NCI-H526 treated with DMSO at 0.1 percent for 48 hours (cell line): Measurements from ENCODE around the gene NT5C2.
"Not testable (repeated sequence)": the region's sequence is repeated elsewhere in the genome, so short reads cannot be mapped to it uniquely, and the experiment has no call there.

ENCODE experiments used
- DNase-seq: peaks from one replicate; lab custom pipeline; 2025; lab: John Stamatoyannopoulos, UW

NT5C2 gene

DNA sequence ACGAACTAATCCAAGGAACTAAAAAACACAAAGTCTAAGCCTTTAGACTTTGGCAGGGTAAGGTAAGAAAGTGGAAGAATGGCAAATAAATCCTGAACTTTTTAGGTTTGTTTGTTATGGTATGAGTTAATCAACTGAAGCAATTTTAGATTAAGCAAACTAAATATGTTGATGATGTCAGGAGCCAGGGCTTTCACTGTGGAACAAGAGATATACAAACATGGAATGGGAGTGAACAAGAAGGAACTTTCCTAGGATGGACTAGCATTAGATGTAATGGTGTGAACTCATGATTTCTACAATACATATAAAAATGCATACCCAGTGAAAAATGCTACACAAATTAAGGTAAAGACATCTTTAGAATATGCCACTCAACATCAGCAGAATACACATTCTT is 35.8 kb downstream of the NT5C2 start:
- no peak for DNase-seq

DNA sequence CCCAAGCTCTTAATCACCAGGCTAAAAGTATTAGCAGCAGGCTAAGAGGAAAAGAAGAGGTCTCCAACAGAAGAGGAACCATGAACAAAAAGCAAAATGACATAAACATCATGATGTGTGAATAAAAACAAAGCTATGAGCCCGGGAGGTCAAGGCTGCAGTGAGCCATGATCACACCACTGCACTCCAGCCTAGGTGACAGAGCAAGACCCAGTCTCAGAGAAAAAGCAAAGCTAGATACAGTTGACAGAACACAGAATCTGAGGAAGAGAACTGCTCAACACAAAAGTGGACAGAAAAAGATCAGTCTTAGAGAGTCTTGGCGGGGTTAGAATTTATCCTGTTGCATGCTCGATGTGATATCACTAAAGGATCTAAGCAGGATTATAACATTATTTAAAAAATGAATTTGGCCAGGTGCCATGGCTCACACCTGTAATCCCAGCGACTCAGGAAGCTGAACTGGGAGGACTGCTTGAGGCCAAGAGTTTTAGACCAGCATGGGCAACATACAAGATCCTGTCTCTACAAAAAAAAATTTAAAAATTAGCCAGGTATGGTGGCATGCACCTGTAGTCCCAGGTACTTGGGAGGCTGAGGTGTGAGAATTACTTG is 37.5 kb downstream of the NT5C2 start:
- no peak for DNase-seq

DNA sequence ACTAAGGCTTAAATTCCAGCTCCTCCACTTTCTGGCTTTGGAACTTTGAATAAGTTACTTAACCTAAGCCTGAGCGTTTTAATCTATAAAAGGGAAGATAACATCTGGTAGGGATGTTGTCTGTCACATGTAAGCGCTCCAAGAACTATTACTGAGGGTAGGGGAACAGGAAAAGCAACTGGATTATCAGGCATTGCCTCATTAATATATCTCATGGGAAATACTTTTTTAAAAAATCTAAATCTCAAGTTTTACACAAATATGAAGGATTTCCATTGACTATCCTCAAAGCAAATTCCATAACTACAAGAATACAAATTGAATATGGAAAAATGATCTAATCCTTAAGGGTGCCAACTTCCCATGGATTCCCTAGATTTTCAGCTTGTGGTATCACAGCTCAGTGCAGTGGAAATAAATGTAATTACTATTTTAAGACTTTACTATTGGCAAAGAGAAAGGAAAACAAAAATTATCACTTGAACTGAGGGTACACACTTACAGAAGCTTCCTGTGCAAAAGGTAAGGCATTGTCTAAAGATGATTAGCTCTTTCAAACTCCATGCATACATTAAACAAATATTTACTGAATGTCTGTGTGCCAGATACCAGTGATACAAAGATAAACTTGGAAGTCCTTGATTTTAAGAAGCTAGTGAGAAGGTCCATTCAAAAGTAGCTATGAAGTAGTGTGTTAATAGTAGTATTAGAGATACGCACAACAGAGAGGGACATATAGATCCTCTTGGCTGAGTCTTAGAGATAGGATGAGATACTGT is 38.4 kb downstream of the NT5C2 start:
- peak; percentile 22 for DNase-seq

GRCh38 chr10:103153302-103154197 is 39.5 kb downstream of the NT5C2 start:
- peak; percentile 47 for DNase-seq

DNA sequence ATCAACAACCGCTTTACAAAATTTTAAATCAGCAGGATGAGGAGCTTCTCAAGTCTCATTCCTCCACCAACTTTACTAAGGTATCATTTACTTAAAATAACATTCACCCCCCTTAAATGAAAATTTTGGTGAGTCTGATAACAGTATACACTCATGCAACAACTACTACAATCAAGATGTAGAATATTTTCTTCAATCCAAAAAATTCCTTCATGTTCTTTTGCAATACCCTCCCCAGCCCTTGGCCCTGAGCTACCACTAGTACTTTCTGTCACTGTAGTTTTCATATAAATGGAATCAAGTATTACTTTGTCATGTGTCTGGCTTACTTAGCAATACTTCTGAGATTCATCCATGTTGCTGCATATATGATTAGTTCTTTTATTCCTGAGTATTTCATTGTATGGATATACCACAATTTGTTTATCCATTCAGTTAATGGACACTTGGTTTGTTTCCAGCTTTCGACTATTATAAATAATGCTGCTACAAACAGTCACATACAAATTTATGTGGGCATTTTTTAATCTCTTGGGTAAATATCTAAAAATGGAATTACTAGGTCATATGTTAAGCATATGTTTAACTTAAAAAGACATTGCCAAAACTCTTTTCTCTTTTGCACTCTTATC is 43.0 kb downstream of the NT5C2 start:
- DNase-seq = no peak

DNA sequence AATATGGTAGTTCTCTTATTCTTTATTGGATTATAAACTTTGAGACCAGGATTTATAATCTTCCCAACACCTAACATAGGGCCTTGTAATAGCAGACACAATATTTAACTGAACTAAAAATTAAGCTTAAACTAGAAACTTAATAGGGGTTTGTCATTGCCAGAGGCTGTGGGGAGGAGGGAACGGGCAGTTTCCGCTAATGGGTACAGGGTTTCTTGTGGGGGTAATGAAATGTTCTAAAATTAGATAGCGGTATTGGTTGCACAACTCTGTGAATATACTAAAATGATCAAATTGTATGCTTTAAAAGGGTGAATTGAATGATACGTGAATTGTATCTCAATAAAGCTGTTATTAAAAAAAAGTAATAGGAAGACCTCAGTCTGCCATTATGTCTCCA is 45.4 kb downstream of the NT5C2 start:
- DNase-seq = no peak

- no peak for DNase-seq
Measured at GRCh38 chr10:103145860-103146466, 47.1 kb downstream of the NT5C2 start.

- no peak for DNase-seq
Measured at GRCh38 chr10:103145046-103145445, 48.0 kb downstream of the NT5C2 start.

- DNase-seq = no peak
Measured at GRCh38 chr10:103144041-103144440, 49.0 kb downstream of the NT5C2 start.

- DNase-seq = not testable (repeated sequence)
Measured at GRCh38 chr10:103143641-103144040, 49.4 kb downstream of the NT5C2 start.

- no peak for DNase-seq
Measured at GRCh38 chr10:103141950-103142349, 51.1 kb downstream of the NT5C2 start.

DNA sequence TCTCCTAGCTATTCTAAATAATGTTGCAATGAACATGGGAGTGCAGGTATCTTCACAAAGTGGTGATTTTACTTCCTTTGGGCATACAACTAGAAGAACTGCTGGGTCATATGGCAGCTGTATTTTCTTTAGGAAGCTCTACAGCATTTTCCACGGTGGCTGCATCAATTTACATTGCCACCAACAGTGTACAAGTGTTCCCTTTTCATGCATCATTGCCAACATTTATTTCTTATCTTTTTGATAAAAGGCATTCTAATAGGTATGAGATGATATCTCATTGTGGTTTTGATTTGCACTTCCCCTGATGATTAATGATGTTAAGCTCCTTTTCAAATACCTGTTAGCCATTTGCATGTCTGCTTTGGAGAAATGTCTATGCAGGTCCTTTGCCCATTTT is 52.6 kb downstream of the NT5C2 start:
- DNase-seq = no peak

- DNase-seq = no peak
Measured at GRCh38 chr10:103139803-103140202, 53.3 kb downstream of the NT5C2 start.

- not testable (repeated sequence) for DNase-seq
Measured at GRCh38 chr10:103135168-103135567, 57.9 kb downstream of the NT5C2 start.

DNA sequence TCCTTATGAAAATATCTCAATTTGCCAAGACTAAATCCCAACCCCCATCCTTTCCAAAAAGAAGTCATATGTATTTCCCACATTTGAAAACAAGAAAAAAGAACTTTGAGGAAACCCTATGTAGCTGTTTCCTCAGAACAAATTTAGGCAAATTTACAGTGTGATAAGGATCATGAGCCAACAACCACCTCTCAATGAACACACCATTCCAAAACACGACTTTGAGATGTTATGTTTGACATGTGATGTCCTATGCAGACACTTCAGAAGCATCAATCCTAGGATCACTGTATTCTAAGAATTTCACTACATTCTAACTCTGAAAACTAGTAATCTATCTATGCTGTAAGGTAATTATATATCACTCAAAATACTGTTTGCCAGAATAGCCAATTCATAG is 62.2 kb downstream of the NT5C2 start:
- no peak for DNase-seq

DNA sequence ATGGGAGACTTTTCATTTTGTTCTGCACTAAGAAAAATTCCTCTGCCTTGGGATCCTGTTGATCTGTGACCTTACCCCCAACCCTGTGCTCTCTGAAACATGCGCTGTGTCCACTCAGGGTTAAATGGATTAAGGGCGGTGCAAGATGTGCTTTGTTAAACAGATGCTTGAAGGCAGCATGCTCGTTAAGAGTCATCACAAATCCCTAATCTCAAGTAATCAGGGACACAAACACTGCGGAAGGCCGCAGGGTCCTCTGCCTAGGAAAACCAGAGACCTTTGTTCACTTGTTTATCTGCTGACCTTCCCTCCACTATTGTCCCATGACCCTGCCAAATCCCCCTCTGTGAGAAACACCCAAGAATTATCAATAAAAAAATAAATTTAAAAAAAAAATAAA is 62.9 kb downstream of the NT5C2 start:
- DNase-seq = not testable (repeated sequence)

GRCh38 chr10:103127241-103127640 is 65.8 kb downstream of the NT5C2 start:
- DNase-seq = no peak

- no peak for DNase-seq
Measured at GRCh38 chr10:103125323-103126267, 67.5 kb downstream of the NT5C2 start.

DNA sequence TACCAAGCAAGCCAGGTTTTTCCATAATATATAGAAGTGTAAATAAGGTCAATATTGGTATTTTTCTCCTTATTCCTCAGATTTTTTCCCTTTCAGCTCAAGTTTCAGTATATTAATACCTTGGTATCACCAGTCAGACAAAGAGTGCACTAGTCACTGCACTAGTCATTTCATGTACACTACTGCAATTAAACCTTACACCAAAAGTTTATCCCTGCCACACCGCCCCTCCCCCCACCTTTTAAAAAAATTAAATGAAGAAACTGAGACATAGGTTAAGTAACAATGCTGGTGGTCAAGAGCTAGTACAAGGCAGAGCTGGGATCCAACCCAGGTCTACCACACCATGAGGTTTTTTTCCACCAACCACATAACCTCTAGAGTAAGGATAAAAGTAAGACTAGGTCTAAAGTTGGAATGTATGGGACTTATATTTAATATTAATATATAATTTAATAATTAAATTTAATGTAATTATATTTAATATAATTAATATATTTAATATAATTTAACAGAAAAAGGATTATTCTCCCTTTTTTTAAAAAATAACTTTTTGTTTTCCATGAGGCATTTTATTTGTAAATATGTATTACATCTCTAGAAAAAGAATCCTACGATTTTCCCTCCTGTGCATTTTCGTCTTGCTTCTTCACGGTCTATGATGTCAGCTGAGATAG is 68.5 kb downstream of the NT5C2 start:
- no peak for DNase-seq
